Measurements from ENCODE around the gene SLC25A21. TPM values are rescaled to one million over a fixed set of nuclear protein-coding genes. Genes with fewer than 3 reads are reported as not detected.

The SLC25A21 gene
- total and polyA plus RNA-seq, 10 of the 15 experiments (the other 5 are each of a cell fraction or from before 2014, with no cell fraction given), result 0.06 to 0.72 (median 0.17) TPM; not detected in 3

DNA sequence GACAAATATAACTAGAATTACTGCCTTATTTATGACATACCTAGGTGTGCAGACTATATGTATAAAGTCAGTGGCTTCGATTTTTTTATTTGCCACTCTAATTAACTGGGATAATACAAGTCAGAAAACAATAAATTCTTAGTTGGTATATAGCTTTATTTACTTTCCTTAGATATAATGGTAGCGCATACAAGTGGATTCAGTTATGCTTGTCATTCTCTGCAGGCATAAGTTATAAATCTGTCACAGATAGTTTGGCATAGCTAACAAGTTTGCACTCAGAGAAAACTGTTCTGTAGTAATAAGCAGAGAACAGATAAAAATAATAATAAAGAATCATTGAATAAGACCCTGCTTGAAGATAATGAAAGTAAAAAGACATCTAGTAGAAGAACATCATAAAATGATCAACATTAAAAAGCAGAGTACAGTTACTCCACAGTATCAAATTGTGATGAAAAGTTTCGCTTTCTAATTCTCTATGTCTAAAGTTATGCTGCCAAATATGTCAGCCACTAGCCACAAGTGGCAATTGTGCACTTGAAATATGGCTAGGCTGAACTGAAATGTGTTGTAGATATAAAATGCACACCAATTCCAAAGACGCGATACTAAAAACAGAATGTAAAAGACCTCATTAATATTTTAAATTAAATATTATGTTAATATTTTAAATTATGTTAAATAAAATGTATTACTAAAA, 224.1 kb downstream of the SLC25A21 start (continued):
- TF ChIP-seq MEF2A (IDR thresholded peaks at IDR 0.05; ENCODE audit: insufficient read depth, low read depth, low read length) (no peak), SMARCA5 (IDR thresholded peaks at IDR 0.05) (no peak)

DNA sequence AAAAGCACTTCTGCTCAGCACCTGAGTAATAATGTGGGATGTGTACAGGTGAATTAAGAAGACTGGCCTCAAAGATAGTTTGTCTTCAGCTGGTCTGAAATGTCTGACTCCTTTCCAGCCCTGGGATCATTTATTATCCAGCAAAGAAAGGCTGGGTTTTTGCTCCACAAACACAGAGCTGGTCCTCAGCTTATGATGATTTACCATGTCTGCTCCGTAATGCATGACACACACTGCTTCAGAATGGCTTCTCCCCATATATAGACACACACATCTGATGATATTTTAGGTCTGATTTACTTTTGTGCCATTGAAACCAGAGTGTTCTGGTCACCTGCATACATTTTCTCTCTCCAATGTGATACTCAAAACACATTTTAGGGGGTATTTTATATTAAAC, 225.0 kb downstream of the SLC25A21 start:
- Histone ChIP-seq H3K4me1 (ENCODE audit: control insufficient read depth, insufficient read depth, low read length) (no peaks in the 10 kb centered on the region), H3K9me3 (replicated peaks; ENCODE audit: control insufficient read depth, insufficient read depth, low read length) (no peaks in the 10 kb centered on the region), H3K27ac (ENCODE audit: control insufficient read depth, insufficient read depth) (no peak overlapping the region), H3K9ac (ENCODE audit: control insufficient read depth, insufficient read depth, low read length) (no peak overlapping the region), H3K36me3 (ENCODE audit: control insufficient read depth in 2 of 2, insufficient read depth in 2 of 2, low read length in 1 of 2) (no peaks in the 10 kb centered on the region), H3K79me2 (ENCODE audit: control insufficient read depth, insufficient read depth, low read length) (no peaks in the 10 kb centered on the region), H3K4me2 (ENCODE audit: control insufficient read depth, insufficient read depth) (no peak overlapping the region), H2AFZ (ENCODE audit: control insufficient read depth, low read depth, low read length) (no peak overlapping the region), H3K4me3 (no peak overlapping the region), H3K27me3 (replicated peaks in 1 of 2; ENCODE audit: control insufficient read depth in 2 of 2, insufficient read depth in 2 of 2, low read length in 1 of 2) (no peaks in the 10 kb centered on the region), H4K20me1 (ENCODE audit: control insufficient read depth, insufficient read depth) (no peaks in the 10 kb centered on the region)
- 0% methylated on average over 1 of the region's 1 CpG for WGBS (ENCODE audit: insufficient coverage, insufficient replicate concordance, low lambda C conversion rate, missing lambda C conversion rate)
- DNase-seq (ENCODE audit: low read depth, low spot score) (no peak), ATAC-seq (no peak), FAIRE-seq (no peak)
- ChIA-PET CTCF (interaction anchor here (0.6 to 1.1 kb wide), 3 partner anchors 86 to 392 kb away, joined by 3 to 7 read pairs (median 3); no protein-coding TSS in a partner anchor), POLR2A (no interaction called here), RAD21 (ENCODE audit: unreplicated experiment) (no interaction called here), SMC1A (ENCODE audit: uncharacterized antibody, unreplicated experiment) (no interaction called here)
- intact Hi-C loops (cut with micrococcal nuclease; ENCODE audit: unreplicated experiment), result no loop called here
- BruUV-seq (replicated peaks), result no TSS peak
- in situ Hi-C loops (cut with MboI), result no loop called here
- TF ChIP-seq SRF (IDR thresholded peaks at IDR 0.05; ENCODE audit: low read depth in 2 of 2, low read length in 2 of 2), result no peak
- no peak for TF ChIP-seq MEF2A (IDR thresholded peaks at IDR 0.05; ENCODE audit: insufficient read depth, low read depth, low read length)
- TF ChIP-seq ZNF24 (IDR thresholded peaks at IDR 0.05), result no peak
- TF ChIP-seq, protein P1, sequence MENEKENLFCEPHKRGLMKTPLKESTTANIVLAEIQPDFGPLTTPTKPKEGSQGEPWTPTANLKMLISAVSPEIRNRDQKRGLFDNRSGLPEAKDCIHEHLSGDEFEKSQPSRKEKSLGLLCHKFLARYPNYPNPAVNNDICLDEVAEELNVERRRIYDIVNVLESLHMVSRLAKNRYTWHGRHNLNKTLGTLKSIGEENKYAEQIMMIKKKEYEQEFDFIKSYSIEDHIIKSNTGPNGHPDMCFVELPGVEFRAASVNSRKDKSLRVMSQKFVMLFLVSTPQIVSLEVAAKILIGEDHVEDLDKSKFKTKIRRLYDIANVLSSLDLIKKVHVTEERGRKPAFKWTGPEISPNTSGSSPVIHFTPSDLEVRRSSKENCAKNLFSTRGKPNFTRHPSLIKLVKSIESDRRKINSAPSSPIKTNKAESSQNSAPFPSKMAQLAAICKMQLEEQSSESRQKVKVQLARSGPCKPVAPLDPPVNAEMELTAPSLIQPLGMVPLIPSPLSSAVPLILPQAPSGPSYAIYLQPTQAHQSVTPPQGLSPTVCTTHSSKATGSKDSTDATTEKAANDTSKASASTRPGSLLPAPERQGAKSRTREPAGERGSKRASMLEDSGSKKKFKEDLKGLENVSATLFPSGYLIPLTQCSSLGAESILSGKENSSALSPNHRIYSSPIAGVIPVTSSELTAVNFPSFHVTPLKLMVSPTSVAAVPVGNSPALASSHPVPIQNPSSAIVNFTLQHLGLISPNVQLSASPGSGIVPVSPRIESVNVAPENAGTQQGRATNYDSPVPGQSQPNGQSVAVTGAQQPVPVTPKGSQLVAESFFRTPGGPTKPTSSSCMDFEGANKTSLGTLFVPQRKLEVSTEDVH (IDR thresholded peaks at IDR 0.05; ENCODE audit: low read depth, partially characterized antibody), result no peak
- no peak for TF ChIP-seq RFX5 (IDR thresholded peaks at IDR 0.05; ENCODE audit: low read depth, low read length)
- no peak for TF ChIP-seq TCF7 (IDR thresholded peaks at IDR 0.05; ENCODE audit: borderline replicate concordance)
- TF ChIP-seq, protein P2, sequence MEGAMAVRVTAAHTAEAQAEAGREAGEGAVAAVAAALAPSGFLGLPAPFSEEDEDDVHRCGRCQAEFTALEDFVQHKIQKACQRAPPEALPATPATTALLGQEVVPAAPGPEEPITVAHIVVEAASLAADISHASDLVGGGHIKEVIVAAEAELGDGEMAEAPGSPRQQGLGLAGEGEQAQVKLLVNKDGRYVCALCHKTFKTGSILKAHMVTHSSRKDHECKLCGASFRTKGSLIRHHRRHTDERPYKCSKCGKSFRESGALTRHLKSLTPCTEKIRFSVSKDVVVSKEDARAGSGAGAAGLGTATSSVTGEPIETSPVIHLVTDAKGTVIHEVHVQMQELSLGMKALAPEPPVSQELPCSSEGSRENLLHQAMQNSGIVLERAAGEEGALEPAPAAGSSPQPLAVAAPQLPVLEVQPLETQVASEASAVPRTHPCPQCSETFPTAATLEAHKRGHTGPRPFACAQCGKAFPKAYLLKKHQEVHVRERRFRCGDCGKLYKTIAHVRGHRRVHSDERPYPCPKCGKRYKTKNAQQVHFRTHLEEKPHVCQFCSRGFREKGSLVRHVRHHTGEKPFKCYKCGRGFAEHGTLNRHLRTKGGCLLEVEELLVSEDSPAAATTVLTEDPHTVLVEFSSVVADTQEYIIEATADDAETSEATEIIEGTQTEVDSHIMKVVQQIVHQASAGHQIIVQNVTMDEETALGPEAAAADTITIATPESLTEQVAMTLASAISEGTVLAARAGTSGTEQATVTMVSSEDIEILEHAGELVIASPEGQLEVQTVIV (IDR thresholded peaks at IDR 0.05; ENCODE audit: borderline replicate concordance, partially characterized antibody), result no peak
- no peak for TF ChIP-seq BACH1 (IDR thresholded peaks at IDR 0.05; ENCODE audit: borderline replicate concordance)
- no peak for TF ChIP-seq TCF3 (IDR thresholded peaks at IDR 0.05; ENCODE audit: borderline replicate concordance, insufficient read depth, low read depth, low read length)
- no peak for TF ChIP-seq WRNIP1 (IDR thresholded peaks at IDR 0.05; ENCODE audit: borderline replicate concordance, low read depth, low read length)
- no peak for TF ChIP-seq CREB1 (IDR thresholded peaks at IDR 0.05; ENCODE audit: low read depth)
- TF ChIP-seq EP300 (IDR thresholded peaks at IDR 0.05; ENCODE audit: borderline replicate concordance in 1 of 2, control insufficient read depth in 1 of 2, low read depth in 2 of 2, low read length in 2 of 2), result no peak
- TF ChIP-seq NFYB (IDR thresholded peaks at IDR 0.05; ENCODE audit: insufficient read depth, low read depth, low read length), result no peak
- no peak for TF ChIP-seq DPF2 (IDR thresholded peaks at IDR 0.05)
- TF ChIP-seq, protein P3, sequence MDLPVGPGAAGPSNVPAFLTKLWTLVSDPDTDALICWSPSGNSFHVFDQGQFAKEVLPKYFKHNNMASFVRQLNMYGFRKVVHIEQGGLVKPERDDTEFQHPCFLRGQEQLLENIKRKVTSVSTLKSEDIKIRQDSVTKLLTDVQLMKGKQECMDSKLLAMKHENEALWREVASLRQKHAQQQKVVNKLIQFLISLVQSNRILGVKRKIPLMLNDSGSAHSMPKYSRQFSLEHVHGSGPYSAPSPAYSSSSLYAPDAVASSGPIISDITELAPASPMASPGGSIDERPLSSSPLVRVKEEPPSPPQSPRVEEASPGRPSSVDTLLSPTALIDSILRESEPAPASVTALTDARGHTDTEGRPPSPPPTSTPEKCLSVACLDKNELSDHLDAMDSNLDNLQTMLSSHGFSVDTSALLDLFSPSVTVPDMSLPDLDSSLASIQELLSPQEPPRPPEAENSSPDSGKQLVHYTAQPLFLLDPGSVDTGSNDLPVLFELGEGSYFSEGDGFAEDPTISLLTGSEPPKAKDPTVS (IDR thresholded peaks at IDR 0.05; ENCODE audit: low read depth, low read length), result no peak

Data from GM12878 (cell line).